OCI-LY1 (cell line): ENCODE measurements around the gene MLX.

Experiments
- H2AFZ ChIP-seq: fragments of 200-600 bp; sonication (generic), shearing (Covaris generic); 2 replicates; pipeline ENCODE4 v1.6.0; 2014; ENCODE audit warnings: antibody characterized with exemption, mild to moderate bottlenecking, low read length
- H3F3A ChIP-seq: fragments of 200-600 bp; sonication (generic), shearing (Covaris generic); 2 replicates; pipeline ENCODE4 v1.6.0; 2014; ENCODE audit warnings: mild to moderate bottlenecking, antibody characterized with exemption, low read length, moderate library complexity; ENCODE audit not compliant: insufficient read depth
- H3K27ac ChIP-seq: fragments of 200-600 bp; sonication (generic); 2 replicates; pipeline ENCODE4 v1.5.1; 2014; ENCODE audit warnings: low read length, mixed run types, mild to moderate bottlenecking, low read depth; ENCODE audit not compliant: poor library complexity, severe bottlenecking
- H3K27me3 ChIP-seq: fragments of 200-600 bp; sonication (generic); 2 replicates; pipeline ENCODE4 v1.6.0; 2014; ENCODE audit warnings: antibody characterized with exemption, mild to moderate bottlenecking, low read length, moderate library complexity; ENCODE audit not compliant: insufficient read depth
- H3K36me3 ChIP-seq: fragments of 200-600 bp; sonication (generic); 2 replicates; pipeline ENCODE4 v1.6.1; 2014; ENCODE audit warnings: mild to moderate bottlenecking, antibody characterized with exemption, low read length, moderate library complexity, mixed read lengths; ENCODE audit not compliant: insufficient read depth
- H3K4me1 ChIP-seq: fragments of 200-600 bp; sonication (generic); 2 replicates; pipeline ENCODE4 v1.5.1; 2014; ENCODE audit warnings: mild to moderate bottlenecking, low read length, moderate library complexity; ENCODE audit not compliant: insufficient read depth, severe bottlenecking
- H3K4me2 ChIP-seq: fragments of 200-600 bp; sonication (generic), shearing (Covaris generic); 2 replicates; pipeline ENCODE4 v1.6.1; 2014; ENCODE audit warnings: low read length
- H3K4me3 ChIP-seq: fragments of 200-600 bp; sonication (generic); 2 replicates; pipeline ENCODE4 v1.5.1; 2014; ENCODE audit warnings: low read length, low read depth, mild to moderate bottlenecking, mixed read lengths; ENCODE audit not compliant: poor library complexity, severe bottlenecking
- H3K79me2 ChIP-seq: fragments of 200-600 bp; shearing (Covaris generic); 2 replicates; pipeline ENCODE4 v1.6.1; 2016; ENCODE audit warnings: mixed run types, low read length, mixed read lengths; ENCODE audit not compliant: insufficient read depth
- H3K9ac ChIP-seq: fragments of 200-600 bp; sonication (generic), shearing (Covaris generic); 2 replicates; pipeline ENCODE4 v1.6.1; 2014; ENCODE audit warnings: mild to moderate bottlenecking, low read length, mixed read lengths
- H3K9me2 ChIP-seq: fragments of 200-600 bp; sonication (generic), shearing (Covaris generic); 2 replicates; pipeline ENCODE4 v1.6.1; 2014; ENCODE audit warnings: low read depth, mild to moderate bottlenecking, low read length, mixed read lengths
- H3K9me3 ChIP-seq: fragments of 200-600 bp; shearing (Covaris generic); 2 replicates; pipeline ENCODE4 v1.6.1; 2014; ENCODE audit warnings: low read length, mixed read lengths
- H4K20me1 ChIP-seq: fragments of 200-600 bp; sonication (generic), shearing (Covaris generic); 2 replicates; pipeline ENCODE4 v1.6.0; 2016; ENCODE audit warnings: mild to moderate bottlenecking, low read length; ENCODE audit not compliant: insufficient read depth
- EZH2 ChIP-seq: fragments of 200-600 bp; sonication (generic), shearing (Covaris generic); IDR thresholded peaks from 2 replicates; pipeline ENCODE4 v1.8.0; 2017; ENCODE audit warnings: borderline replicate concordance, mixed run types, mild to moderate bottlenecking, antibody characterized with exemption, low read length, moderate library complexity, mixed read lengths
- TF ChIP-seq, protein P1 (sequence below): fragments of 200-600 bp; sonication (generic), shearing (Covaris generic); IDR thresholded peaks from 2 replicates; pipeline ENCODE4 v1.5.1; 2017; ENCODE audit warnings: mild to moderate bottlenecking, antibody characterized with exemption, low read length, moderate library complexity, mixed read lengths

The MLX gene

DNA sequence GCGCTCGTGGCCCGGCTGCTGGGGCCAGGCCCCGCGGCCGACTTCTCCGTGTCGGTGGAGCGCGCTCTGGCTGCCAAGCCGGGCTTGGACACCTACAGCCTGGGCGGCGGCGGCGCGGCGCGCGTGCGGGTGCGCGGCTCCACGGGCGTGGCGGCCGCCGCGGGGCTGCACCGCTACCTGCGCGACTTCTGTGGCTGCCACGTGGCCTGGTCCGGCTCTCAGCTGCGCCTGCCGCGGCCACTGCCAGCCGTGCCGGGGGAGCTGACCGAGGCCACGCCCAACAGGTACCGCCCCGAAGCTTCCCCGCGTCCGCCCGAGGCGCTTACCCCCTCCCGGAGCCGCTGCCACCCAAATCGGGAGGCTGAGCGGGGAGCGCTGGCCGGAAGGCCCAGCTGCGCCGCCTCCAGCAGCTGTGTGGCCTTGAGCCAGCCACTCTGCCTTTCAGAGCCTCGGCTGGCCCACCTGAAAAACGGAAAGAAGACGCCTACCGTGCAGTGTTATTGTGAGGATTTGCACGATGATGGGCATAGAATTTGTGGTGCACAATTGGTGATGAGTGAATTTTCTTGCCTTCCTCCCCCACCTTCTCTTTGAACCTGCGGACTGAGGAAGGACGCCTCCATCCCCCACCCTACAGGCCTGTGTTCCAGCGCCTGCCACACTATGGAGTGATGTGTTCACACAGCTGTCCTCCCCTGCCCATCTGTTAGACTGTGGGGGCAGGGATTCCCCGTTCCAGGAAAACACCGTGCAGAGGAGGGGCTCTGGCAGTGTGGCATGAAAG is 30.3 kb upstream of the MLX start:
- peaks cover 24% of the 10 kb centered on the region for H3K4me1 ChIP-seq

DNA sequence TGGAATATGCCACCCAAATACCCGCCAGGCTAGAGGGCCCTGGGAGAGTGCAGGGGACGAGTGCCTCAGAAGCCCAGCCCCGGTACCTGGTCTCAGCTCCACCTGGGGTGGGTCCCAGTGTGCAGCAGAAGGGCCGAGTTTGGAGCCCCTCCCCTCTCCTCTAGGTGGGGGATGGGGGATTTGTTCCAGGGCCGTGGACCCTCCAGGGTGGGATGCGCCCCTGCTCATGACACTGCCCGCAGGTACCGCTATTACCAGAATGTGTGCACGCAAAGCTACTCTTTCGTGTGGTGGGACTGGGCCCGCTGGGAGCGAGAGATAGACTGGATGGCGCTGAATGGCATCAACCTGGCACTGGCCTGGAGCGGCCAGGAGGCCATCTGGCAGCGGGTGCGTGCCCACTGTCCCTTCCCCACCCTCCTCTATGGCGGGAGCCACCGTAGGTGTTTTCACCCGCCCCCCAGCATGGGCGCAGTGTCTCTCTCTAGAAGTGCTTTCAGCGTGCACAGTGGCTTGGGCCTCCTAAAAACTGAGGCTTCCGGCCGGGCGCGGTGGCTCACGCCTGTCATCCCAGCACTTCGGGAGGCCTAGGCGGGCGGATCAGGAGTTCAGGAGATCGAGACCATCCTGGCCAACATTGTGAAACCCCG is 29.6 kb upstream of the MLX start:
- Histone ChIP-seq H3K9ac (peak overlapping the region; percentile 63), H3K27ac (peak overlapping the region; percentile 65), H3F3A (no peaks in the 10 kb centered on the region), H3K4me3 (peak overlapping the region; percentile 70), H3K36me3 (peaks cover 16% of the 10 kb centered on the region), H3K4me1 (peaks cover 21% of the 10 kb centered on the region), H3K9me3 (no peaks in the 10 kb centered on the region), H3K4me2 (peak overlapping the region; percentile 82), H3K27me3 (no peaks in the 10 kb centered on the region), H2AFZ (no peak overlapping the region), H3K79me2 (no peaks in the 10 kb centered on the region), H4K20me1 (no peaks in the 10 kb centered on the region), H3K9me2 (no peaks in the 10 kb centered on the region)
- TF ChIP-seq EZH2, result no peak
- TF ChIP-seq, protein P1, sequence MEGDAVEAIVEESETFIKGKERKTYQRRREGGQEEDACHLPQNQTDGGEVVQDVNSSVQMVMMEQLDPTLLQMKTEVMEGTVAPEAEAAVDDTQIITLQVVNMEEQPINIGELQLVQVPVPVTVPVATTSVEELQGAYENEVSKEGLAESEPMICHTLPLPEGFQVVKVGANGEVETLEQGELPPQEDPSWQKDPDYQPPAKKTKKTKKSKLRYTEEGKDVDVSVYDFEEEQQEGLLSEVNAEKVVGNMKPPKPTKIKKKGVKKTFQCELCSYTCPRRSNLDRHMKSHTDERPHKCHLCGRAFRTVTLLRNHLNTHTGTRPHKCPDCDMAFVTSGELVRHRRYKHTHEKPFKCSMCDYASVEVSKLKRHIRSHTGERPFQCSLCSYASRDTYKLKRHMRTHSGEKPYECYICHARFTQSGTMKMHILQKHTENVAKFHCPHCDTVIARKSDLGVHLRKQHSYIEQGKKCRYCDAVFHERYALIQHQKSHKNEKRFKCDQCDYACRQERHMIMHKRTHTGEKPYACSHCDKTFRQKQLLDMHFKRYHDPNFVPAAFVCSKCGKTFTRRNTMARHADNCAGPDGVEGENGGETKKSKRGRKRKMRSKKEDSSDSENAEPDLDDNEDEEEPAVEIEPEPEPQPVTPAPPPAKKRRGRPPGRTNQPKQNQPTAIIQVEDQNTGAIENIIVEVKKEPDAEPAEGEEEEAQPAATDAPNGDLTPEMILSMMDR, result no peak

More for the DNA sequence above, 30.3 kb upstream of the MLX start:
- Histone ChIP-seq H3K9me3 (no peaks in the 10 kb centered on the region), H3K4me3 (peak overlapping the region; percentile 70), H3K36me3 (peaks cover 16% of the 10 kb centered on the region), H3K27me3 (no peaks in the 10 kb centered on the region), H3K4me2 (peak overlapping the region; percentile 82), H4K20me1 (no peaks in the 10 kb centered on the region), H3K9me2 (no peaks in the 10 kb centered on the region), H2AFZ (no peak overlapping the region), H3K79me2 (no peaks in the 10 kb centered on the region), H3K9ac (peak overlapping the region; percentile 63), H3F3A (no peaks in the 10 kb centered on the region), H3K27ac (peak overlapping the region; percentile 65)
- TF ChIP-seq EZH2, result no peak
- TF ChIP-seq, protein P1, result no peak

DNA sequence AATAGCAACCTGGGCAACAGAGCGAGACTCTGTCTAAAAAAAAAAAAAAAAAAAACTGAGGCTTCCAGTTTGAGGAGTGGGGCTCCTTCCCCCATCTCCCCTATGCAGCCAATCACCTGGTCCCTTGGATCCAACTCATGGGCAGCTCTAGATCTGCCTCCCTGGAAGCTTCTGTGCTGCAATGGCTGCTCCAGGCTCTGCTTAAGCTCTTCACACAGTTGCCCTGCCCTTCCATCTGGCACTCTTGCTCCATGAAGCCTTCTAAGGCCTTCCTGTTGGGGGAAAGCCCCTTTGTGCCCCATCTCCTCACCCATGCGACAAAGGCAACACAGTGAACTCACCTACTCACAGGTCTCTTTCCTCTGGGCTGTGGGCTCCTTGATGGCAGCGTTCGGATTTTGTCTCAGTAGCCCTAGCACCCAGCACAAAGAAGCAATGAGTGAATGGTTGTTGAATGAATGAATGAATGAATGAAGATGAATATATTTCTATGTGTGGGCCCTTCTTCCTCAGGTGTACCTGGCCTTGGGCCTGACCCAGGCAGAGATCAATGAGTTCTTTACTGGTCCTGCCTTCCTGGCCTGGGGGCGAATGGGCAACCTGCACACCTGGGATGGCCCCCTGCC is 29.0 kb upstream of the MLX start:
- Histone ChIP-seq H3K4me3 (no peak overlapping the region), H3K27ac (no peak overlapping the region), H3K9ac (no peak overlapping the region)

More for the DNA sequence above, 29.0 kb upstream of the MLX start:
- H3K4me2 ChIP-seq, result no peak overlapping the region
- H3F3A ChIP-seq, result no peaks in the 10 kb centered on the region
- no peak overlapping the region for H2AFZ ChIP-seq
- H3K36me3 ChIP-seq, result peaks cover 20% of the 10 kb centered on the region
- no peaks in the 10 kb centered on the region for H4K20me1 ChIP-seq
- H3K9me3 ChIP-seq, result no peaks in the 10 kb centered on the region
- no peaks in the 10 kb centered on the region for H3K9me2 ChIP-seq
- H3K4me1 ChIP-seq, result peaks cover 21% of the 10 kb centered on the region
- H3K79me2 ChIP-seq, result no peaks in the 10 kb centered on the region
- H3K27me3 ChIP-seq, result no peaks in the 10 kb centered on the region
- TF ChIP-seq EZH2, result no peak
- TF ChIP-seq, protein P1, result no peak
